CD4-positive, alpha-beta T cell treated with Interleukin-6 for 4 hours (primary cell): ENCODE results near the gene MYO1D.

Source experiments
- DNase-seq: peaks from one replicate; pipeline ENCODE4 v3.0.0-alpha.2; 2020; ENCODE audit warnings: mixed read lengths

The MYO1D gene

GRCh38 chr17:32813021-32813420, 63.9 kb downstream of the MYO1D start:
- no peak for DNase-seq

GRCh38 chr17:32810690-32811089, 66.2 kb downstream of the MYO1D start:
- no peak for DNase-seq

- DNase-seq: no peak
Observed at GRCh38 chr17:32807577-32807976, 69.3 kb downstream of the MYO1D start.

GRCh38 chr17:32806646-32807045, 70.3 kb downstream of the MYO1D start:
- DNase-seq: no peak

- no peak for DNase-seq
Observed at GRCh38 chr17:32805029-32805976, 71.6 kb downstream of the MYO1D start.

GRCh38 chr17:32803544-32803943, 73.4 kb downstream of the MYO1D start:
- DNase-seq: no peak

- DNase-seq: no peak
Observed at GRCh38 chr17:32802306-32802705, 74.6 kb downstream of the MYO1D start.

- no peak for DNase-seq
Observed at GRCh38 chr17:32801641-32802040, 75.3 kb downstream of the MYO1D start.

- no peak for DNase-seq
Observed at GRCh38 chr17:32801193-32801592, 75.7 kb downstream of the MYO1D start.

- no peak for DNase-seq
Observed at GRCh38 chr17:32798938-32799337, 78.0 kb downstream of the MYO1D start.

- no peak for DNase-seq
Observed at GRCh38 chr17:32795339-32795979, 81.5 kb downstream of the MYO1D start.

- DNase-seq: no peak
Observed at GRCh38 chr17:32794533-32795246, 82.2 kb downstream of the MYO1D start.

- DNase-seq: no peak
Observed at GRCh38 chr17:32793841-32794240, 83.1 kb downstream of the MYO1D start.

GRCh38 chr17:32792207-32792606, 84.7 kb downstream of the MYO1D start:
- DNase-seq: no peak

- no peak for DNase-seq
Observed at GRCh38 chr17:32786169-32786568, 90.8 kb downstream of the MYO1D start.

GRCh38 chr17:32784113-32784512, 92.8 kb downstream of the MYO1D start:
- no peak for DNase-seq

- no peak for DNase-seq
Observed at GRCh38 chr17:32783602-32784001, 93.3 kb downstream of the MYO1D start.

GRCh38 chr17:32780721-32781120, 96.2 kb downstream of the MYO1D start:
- no peak for DNase-seq

- DNase-seq: no peak
Observed at GRCh38 chr17:32777922-32778321, 99.0 kb downstream of the MYO1D start.

GRCh38 chr17:32777436-32777835, 99.5 kb downstream of the MYO1D start:
- no peak for DNase-seq

GRCh38 chr17:32774695-32775084, 102.2 kb downstream of the MYO1D start:
- DNase-seq: no peak

- no peak for DNase-seq
Observed at GRCh38 chr17:32773856-32774694, 102.8 kb downstream of the MYO1D start.
